DND-41 (cell line): ENCODE measurements around the gene SGMS1.

ENCODE experiments used
- ATAC-seq: fragments of 200-7000 bp; cut with Tn5 transposase; 3 replicates; pipeline ENCODE4 v1.9.1; 2021; ENCODE audit warnings: low read depth; ENCODE audit not compliant: insufficient read depth
- DNase-seq: peaks from one replicate; pipeline ENCODE4 v3.0.0-alpha.2; 2020
- H2AFZ ChIP-seq: 2 replicates; pipeline ENCODE4 v1.6.0; 2012; ENCODE audit warnings: low read depth, low read length
- H3K27ac ChIP-seq: 2 replicates; pipeline ENCODE4 v1.5.1; 2012; ENCODE audit warnings: low read length, inconsistent platforms
- H3K27me3 ChIP-seq: fragments of 200-600 bp; sonication (generic); 2 replicates; pipeline ENCODE4 v1.6.0; 2012; ENCODE audit warnings: low read length, mild to moderate bottlenecking, inconsistent platforms; ENCODE audit not compliant: insufficient read depth, poor library complexity
- H3K36me3 ChIP-seq: 2 replicates; pipeline ENCODE4 v1.5.1; 2012; ENCODE audit warnings: low read length, inconsistent platforms; ENCODE audit not compliant: insufficient read depth
- H3K4me1 ChIP-seq: 2 replicates; pipeline ENCODE4 v1.5.1; 2012; ENCODE audit warnings: mild to moderate bottlenecking, low read length; ENCODE audit not compliant: insufficient read depth
- H3K4me2 ChIP-seq: 2 replicates; pipeline ENCODE4 v1.6.0; 2012; ENCODE audit warnings: mild to moderate bottlenecking, moderate library complexity, low read length, inconsistent platforms; ENCODE audit not compliant: insufficient read depth
- H3K4me3 ChIP-seq, 2 experiments: fragments of 200-600 bp in 1 of 2; shearing (Covaris generic) in 1 of 2; 2 replicates each; pipeline ENCODE4 v1.5.1; 2012 to 2016; ENCODE audit warnings: inconsistent platforms in 2 of 2, low read length in 2 of 2, mild to moderate bottlenecking in 2 of 2, low read depth in 1 of 2, moderate library complexity in 1 of 2
- H3K79me2 ChIP-seq: 2 replicates; pipeline ENCODE4 v1.6.0; 2012; ENCODE audit warnings: low read length, inconsistent platforms; ENCODE audit not compliant: insufficient read depth
- H3K9ac ChIP-seq: 2 replicates; pipeline ENCODE4 v1.6.0; 2012; ENCODE audit warnings: low read depth, mild to moderate bottlenecking, inconsistent platforms, low read length, moderate library complexity
- H3K9me3 ChIP-seq: 2 replicates; pipeline ENCODE4 v1.5.1; 2012; ENCODE audit warnings: low read length, moderate library complexity, mild to moderate bottlenecking, inconsistent platforms; ENCODE audit not compliant: insufficient read depth, severe bottlenecking
- H4K20me1 ChIP-seq: 2 replicates; pipeline ENCODE4 v1.6.0; 2012; ENCODE audit warnings: low read length; ENCODE audit not compliant: insufficient read depth
- CTCF ChIP-seq: IDR thresholded peaks from 2 replicates; pipeline ENCODE4 v1.5.1; 2012; ENCODE audit warnings: borderline replicate concordance, low read length, moderate library complexity, mild to moderate bottlenecking; ENCODE audit not compliant: poor library complexity, severe bottlenecking; ENCODE audit errors: extremely low read depth
- EZH2 ChIP-seq: IDR thresholded peaks from 3 replicates; pipeline ENCODE4 v1.6.1; 2012; ENCODE audit warnings: borderline replicate concordance, low read depth, mild to moderate bottlenecking, moderate library complexity, low read length, inconsistent platforms; ENCODE audit not compliant: severe bottlenecking

Gene SGMS1

GRCh38 chr10:50471583-50471975, 152.2 kb downstream of the SGMS1 start:
- TF ChIP-seq CTCF (no peak), EZH2 (no peak)
- Histone ChIP-seq H3K4me2 (no peak overlapping the region), H3K4me3 (no peak overlapping the region), H3K36me3 (no peaks in the 10 kb centered on the region), H4K20me1 (no peaks in the 10 kb centered on the region), H3K27me3 (no peaks in the 10 kb centered on the region), H3K4me1 (no peaks in the 10 kb centered on the region), H2AFZ (no peak overlapping the region), H3K79me2 (no peaks in the 10 kb centered on the region), H3K9ac (no peak overlapping the region), H3K9me3 (no peaks in the 10 kb centered on the region), H3K27ac (no peak overlapping the region)
- ATAC-seq (no peak), DNase-seq (no peak)

- Histone ChIP-seq H3K9ac (no peak overlapping the region), H3K36me3 (no peaks in the 10 kb centered on the region), H3K4me2 (no peak overlapping the region), H2AFZ (no peak overlapping the region), H3K4me1 (no peaks in the 10 kb centered on the region), H3K27me3 (no peaks in the 10 kb centered on the region), H3K9me3 (no peaks in the 10 kb centered on the region), H4K20me1 (no peaks in the 10 kb centered on the region), H3K4me3 (no peak overlapping the region), H3K27ac (no peak overlapping the region), H3K79me2 (no peaks in the 10 kb centered on the region)
- TF ChIP-seq CTCF (no peak), EZH2 (no peak)
- DNase-seq: no peak
- ATAC-seq: no peak
Measured at GRCh38 chr10:50470798-50471582, 152.8 kb downstream of the SGMS1 start.

GRCh38 chr10:50470345-50470744, 153.4 kb downstream of the SGMS1 start:
- H3K9ac ChIP-seq: no peak overlapping the region
- TF ChIP-seq EZH2 (no peak), CTCF (no peak)
- H3K27me3 ChIP-seq: no peaks in the 10 kb centered on the region
- H2AFZ ChIP-seq: no peak overlapping the region
- no peaks in the 10 kb centered on the region for H3K79me2 ChIP-seq
- no peaks in the 10 kb centered on the region for H3K9me3 ChIP-seq
- no peak overlapping the region for H3K4me2 ChIP-seq
- no peak overlapping the region for H3K27ac ChIP-seq
- H4K20me1 ChIP-seq: no peaks in the 10 kb centered on the region
- ATAC-seq: no peak
- no peak overlapping the region for H3K4me3 ChIP-seq
- H3K4me1 ChIP-seq: no peaks in the 10 kb centered on the region
- no peak for DNase-seq
- H3K36me3 ChIP-seq: no peaks in the 10 kb centered on the region
